ENCODE results near the gene B4GALT1.

DNA sequence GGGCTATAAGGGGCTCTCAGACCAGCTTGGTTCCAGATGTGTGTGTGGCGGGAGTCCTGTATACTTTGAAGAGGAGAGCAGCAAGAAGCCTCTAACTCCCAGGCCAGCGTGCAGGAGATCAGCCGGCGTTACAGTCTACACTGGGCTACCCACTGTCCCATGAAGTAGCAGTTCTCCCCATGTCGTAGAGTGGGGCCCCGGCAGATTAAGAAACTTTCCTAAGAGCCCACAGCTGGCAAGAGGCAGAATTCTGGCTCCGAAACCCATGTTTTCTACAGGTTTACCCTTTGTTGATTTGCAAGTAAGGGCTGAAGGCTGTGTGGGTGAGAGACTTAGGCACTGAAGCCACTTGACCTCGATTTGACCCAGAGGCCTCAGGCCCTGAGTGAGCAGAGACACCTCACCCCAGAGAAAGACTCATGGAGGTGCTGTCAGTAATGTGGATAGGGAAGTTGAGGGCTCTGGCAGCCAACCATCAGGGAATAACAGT lies 881 bp upstream of the B4GALT1 start:
- TF ChIP-seq, protein P1, sequence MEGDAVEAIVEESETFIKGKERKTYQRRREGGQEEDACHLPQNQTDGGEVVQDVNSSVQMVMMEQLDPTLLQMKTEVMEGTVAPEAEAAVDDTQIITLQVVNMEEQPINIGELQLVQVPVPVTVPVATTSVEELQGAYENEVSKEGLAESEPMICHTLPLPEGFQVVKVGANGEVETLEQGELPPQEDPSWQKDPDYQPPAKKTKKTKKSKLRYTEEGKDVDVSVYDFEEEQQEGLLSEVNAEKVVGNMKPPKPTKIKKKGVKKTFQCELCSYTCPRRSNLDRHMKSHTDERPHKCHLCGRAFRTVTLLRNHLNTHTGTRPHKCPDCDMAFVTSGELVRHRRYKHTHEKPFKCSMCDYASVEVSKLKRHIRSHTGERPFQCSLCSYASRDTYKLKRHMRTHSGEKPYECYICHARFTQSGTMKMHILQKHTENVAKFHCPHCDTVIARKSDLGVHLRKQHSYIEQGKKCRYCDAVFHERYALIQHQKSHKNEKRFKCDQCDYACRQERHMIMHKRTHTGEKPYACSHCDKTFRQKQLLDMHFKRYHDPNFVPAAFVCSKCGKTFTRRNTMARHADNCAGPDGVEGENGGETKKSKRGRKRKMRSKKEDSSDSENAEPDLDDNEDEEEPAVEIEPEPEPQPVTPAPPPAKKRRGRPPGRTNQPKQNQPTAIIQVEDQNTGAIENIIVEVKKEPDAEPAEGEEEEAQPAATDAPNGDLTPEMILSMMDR (conservative IDR thresholded peaks at IDR 0.05 in 1 of 2, IDR thresholded peaks at IDR 0.05 in 1 of 2; ENCODE audit: low read depth in 1 of 2, low read length in 2 of 2), result no peak
- no peak for TF ChIP-seq EZH2 (IDR thresholded peaks at IDR 0.05; ENCODE audit: low read length, missing control alignments)
